GM19023 (cell line): ENCODE results near the gene EMID1.
"Not testable (repeated sequence)": the region's sequence is repeated elsewhere in the genome, so short reads cannot be mapped to it uniquely, and the experiment has no call there.

ENCODE experiments used
- ATAC-seq: cut with Tn5 transposase; IDR thresholded peaks from one replicate; pipeline ENCODE4 v1.9.1; 2021; ENCODE audit warnings: mild to moderate bottlenecking, moderate library complexity; ENCODE audit not compliant: unreplicated experiment

Gene EMID1

DNA sequence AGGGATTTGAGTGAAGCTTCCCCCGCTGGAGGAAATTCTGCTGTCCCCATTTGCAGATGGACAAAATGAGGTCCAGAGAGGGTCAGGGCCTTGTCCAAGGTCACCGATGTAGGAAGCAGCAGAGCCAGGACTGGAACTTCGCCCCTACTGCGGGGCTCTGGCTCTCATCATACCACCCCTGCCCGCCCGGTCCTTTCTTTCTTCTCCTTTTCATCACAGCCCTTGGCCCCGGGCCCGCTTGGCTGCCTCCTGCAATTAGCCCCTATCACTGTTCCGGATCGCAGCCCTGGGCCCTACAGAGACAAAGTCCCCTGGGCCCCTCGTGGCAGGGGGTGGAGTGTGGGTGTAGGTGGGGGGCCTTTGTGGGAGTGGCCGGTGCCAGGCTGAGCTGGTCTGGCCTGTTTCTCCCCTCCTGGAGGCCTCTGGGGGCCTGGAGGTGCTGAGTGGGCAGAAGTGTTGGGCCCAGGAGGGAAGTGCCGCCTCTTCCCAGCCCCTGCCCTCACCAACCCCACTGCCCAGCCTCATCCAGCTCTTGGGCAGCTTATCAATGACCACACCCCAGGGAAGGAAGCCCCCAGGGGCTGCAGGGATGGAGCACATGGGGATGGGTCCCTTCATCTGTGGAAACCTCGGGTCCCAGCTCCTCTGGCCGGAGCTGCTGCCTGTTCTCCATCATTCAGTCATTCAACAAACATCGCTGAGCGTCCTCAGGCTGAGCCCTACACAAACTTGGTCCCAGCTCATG is 3.4 kb downstream of the EMID1 start:
- no peak for ATAC-seq

DNA sequence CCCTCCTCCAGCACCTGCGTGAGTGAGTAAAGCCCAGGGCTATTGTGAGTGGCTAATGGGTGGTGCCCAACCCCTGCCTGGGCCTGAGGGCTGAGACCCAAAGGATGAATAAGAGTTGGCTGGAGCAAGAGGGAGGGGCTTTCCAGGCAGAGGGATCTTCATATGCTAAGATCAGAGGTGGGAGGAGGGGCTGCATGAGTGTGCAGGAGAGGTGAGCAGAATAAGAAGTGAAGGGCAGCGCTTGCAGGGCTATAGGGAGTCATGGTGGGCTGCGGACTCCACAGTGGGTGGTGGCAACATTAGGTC is 3.9 kb downstream of the EMID1 start:
- no peak for ATAC-seq

DNA sequence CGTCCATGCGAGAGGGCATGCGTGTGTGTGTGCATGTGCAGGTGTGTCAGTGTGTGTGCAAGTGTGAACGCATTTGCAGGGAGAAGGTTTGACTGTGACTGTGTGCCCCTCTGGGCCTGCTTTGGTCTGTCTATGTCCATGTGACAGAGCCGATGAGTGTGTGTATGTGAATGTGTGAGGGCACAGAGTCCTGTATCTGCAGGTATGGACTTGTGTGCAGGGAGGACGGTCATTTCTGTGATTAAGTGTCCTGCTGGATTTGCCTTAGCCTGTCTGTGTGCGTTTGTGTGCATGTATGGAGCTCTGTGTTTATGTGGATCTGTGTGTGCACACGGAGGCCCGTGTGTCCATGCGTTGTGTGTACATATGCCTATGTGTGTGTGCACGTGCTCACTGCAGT is 5.4 kb downstream of the EMID1 start:
- ATAC-seq: no peak

DNA sequence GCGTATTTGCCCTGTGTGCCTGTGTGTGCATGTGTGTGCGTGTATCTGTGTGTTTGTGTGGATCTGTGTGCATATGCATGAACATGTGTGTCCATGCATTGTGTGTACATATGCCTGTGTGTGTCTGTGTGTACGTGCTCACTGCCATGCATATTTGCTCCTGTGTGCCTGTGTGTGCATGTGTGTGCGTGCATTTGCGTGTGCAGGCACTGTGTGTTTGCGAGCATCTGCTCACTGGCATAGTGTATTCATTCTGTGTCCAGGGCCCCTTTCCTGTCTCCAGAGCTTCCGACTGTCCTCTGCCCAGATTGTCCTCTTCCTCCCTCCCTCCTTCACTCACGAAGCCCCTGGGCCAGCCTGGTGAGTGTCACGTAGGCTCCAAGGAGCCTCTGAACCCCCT is 5.8 kb downstream of the EMID1 start:
- ATAC-seq: no peak

DNA sequence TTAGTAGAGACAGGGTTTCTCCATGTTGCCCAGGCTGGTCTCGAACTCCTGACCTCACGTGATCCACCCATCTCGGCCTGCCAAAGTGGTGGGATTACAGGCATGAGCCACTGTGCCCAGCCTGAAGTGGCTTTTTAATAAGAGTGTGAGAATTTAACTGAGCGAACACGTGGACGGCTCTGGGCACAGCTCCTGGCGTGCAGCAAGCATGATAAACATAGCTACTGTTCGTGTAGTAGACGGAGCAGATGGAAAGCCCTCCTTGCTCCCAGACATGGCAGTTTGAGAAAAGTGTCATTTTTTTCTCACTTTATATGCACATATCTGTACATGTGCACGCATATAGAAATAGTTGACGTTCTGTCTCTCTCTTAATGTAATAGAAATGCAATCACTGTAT is 7.0 kb downstream of the EMID1 start:
- no peak for ATAC-seq

DNA sequence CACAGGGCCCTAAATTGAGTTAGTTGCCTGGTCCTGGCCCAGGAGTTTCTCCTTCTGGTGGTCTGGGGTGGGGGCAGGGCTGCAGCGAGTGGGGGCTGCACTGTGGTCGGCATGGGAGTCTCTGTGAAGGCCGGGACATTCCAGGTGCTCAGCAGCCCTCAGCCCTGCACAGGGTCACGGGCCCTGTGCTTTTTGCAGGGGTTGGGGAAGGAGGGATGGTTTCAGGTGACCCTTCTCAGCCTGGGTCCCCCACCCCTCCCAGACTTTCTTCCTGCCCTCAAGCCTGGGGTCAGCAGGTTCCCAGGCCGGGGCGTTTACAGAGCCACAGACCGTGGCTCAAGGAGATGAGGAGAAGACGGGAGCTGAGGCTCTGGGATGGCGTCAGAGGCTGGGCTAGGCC is 7.8 kb downstream of the EMID1 start:
- ATAC-seq: no peak

DNA sequence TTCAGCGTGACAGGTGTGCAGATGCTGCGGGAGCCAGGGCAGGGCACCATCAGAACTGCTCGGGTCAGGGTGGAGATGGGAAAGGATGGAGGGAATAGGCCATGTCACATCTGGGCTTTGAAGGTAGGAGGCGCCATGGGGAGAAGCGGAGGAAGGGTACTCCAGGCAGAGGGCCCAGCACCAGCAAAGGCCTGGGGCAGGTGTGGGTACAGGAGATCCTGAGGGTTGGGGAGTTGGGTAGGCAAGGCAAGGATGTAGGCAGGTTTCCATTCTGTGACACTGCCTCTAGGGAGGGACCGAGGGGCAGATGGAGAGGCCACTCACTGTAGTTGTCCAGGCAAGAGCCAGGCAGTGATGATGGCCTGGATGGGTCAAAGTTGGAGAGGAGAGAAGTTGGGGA is 8.5 kb downstream of the EMID1 start:
- ATAC-seq: no peak

DNA sequence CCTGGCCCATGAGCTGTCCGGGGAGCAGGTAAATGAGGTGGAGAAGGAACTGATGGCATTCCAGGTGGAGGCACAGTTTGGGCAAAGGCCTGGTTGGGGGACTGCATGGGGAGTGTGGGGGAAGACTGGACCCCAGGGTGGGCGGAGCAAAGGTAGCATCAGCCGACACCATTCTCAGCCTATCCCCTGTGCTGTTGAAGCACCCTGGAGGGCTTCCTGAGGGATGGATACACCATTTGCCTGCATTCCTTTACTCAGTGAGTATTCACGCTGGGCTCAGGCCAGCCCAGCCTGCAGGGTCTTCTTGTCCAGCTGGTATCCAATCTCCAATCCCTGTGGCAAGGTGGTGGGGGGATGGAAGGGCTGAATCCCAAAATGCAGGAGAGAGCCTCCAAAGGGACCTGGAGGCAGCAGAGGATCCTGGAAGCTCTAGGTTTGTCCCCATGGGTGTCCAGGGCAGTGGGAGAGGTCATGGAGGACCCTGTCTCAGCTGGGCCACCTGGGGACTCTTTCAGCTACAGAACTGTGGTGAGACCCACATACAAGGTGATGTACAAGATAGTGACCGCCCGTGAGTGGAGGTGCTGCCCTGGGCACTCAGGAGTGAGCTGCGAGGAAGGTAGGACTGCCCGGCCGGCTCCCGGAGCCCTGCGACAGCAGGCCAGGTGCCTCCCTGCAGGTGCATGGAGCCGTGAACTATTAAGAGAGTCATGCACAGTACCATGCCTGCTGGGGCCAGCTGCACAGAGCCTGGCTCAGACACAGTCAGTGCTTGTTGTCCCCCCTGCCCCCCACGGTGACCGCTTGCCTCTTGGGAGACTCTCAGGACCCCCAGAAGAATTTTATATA is 9.5 kb downstream of the EMID1 start:
- ATAC-seq: no peak

DNA sequence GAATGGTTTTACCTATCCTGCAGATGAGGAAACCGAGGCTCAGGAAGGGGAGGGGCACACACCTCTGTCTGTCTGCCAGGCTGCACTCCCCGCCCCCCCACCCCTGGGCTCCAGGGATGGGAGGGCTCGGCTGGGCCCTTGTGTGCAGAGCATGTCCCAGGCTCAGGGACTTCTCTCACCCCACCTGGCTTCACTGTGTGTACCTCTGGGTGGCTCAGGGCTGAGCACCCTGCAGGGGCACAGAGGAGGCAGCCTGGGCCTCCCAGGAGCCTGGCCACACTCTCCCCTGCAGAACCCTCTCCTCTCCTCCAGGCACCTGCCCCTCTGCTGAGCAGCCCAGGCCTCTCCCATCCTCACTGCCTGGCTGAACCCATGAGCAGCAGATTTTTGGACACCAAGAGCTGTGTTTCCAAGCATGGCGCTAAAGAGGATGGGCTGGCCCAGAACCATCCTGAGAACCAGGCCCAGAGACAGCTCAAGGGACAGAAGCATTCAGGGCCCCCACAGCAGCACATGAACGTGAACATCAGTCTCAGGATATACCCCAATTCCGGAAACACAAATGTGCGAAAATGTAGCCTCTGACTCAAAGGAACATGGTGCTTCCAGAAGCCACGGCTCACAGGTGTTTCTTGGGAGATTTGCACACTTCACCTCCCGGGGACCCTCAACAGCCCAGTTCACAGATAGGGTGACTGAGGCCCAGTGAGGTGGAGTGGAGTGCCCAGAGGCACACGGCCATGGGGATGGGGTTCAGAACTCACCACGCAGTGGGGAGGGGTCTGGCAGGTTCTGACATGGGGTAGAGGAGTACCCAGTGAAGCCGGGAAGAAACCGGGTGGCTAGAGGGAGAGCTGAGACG is 10.5 kb downstream of the EMID1 start:
- no peak for ATAC-seq

DNA sequence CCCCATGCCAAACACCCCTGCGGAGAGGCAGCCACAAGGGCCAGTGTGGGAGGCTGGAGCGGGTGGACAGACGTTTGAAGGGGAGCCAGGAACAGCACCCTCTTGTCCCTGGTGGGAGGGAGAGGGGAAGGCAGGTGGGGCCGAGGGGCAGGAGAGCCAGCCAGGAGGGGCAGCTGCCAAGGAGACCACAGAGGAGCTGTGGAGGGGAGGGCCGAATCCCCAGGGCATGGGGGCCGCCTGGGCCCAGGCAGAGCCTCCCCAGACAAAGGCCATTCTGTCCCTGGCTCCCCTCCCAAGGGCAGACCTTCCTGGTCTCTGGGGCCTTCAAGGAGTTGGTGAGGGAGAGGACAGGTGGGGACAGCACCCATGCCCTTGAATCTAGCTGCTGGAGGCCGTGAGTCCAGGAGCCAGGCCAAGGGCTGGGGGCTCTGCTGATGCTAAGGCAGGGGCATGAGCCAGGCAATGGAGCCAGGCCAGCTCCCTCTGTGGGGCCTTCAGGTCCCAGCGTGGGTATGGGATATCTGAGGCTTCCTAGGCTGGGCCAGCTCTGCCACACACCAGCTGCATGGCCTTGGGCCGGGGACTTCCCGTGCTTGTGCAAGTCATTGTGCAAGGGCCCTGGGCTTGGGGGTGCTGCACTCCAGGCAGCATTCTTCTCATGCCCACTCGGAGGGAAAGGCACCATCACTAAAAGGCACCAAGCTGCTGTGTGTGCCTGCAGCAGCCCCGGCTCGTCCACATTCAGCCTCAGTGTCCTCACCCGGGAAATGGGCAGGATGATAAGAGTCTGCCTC is 11.4 kb downstream of the EMID1 start:
- no peak for ATAC-seq

DNA sequence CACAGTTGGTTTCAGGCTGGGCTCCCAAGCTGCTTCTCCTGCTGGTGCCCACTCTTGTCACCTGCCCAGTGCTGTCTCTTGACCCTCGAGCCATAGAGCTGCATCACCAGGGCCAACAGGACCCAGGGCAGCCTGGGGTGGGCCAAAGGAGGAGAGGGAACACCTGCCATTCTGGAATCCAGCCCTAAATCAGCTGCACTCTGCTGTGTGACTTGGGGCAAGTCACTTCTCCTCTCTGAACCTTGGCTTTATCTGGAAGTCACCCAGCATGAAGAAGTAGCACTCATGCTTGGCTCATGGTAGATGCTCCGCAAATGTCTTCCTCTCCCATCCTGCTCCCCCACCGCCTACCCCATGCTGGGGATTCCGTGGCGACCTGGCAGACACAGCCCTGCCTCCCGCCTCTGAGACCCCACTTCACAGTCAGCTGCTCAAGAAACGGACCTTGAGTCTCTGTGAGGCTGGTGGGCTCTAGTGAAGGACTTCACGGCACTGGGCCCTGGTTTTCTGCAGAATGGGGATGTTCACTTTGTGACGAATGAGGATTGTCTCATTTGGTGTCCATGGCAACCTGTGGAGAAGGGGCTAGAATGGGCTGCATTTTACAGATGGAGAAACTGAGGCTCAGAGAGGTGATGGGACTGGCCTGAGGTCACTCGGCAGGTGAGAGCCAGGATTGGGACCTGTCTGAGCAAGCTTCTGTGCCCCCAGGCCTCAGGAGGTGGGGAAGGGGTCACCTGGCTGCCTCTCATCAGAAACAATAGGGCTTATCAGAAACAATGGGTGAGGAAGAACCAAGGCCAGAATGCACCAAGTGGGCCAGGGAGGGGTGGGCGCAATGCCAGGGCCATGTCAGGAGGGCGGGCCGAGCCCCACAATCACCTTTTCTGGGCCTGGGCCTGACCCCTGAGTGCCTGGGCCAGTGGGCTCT is 12.4 kb downstream of the EMID1 start:
- ATAC-seq: no peak

DNA sequence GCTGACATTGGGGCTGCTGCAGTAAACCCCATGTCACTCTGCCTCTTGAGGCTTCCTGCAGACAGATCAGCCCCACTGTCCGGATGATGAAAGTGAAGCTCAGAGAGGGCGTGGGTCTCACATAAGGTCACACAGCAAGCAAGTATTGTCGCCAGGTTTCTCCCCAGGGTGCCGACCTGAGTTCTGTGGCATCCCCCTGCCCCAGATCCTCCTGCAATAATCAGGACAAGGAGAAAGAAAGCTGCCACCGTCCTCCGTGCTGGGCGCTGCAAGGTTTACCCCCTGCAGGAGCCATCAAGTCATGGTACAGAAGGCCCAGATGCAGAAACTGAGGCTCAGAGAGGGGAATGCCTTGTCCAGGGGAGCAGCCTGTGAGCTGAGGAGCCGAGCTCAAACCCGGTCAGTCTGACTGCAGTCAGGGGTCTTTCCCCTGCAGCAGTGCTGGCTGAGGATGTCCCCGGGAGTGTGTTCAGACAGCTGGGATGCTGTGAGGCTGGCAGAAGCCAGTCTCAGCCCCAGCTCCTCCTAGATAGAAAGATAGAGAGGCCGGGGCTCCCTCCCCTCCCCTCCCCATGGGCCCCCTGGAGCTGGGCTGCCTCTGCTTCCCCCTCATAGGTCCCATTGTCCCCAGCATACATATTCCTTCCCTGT is 13.2 kb downstream of the EMID1 start:
- no peak for ATAC-seq

DNA sequence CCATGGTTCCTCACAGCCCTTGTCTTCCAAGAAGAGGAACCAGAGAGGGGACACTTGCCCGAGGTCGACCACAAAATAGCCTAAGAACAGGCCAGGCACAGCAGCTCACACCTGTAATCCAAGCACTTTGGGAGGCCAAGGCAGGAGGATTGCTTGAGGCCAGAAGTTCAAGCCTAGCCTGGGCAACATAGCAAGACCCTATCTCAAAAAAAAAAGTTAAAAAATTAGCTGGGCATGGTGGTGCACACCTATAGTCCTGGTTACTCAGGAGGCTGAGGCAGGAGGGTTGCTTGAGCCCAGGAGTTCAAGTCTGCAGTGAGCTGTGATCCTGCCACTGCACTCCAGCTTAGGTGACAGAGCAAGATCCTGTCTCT is 13.7 kb downstream of the EMID1 start:
- ATAC-seq: not testable (repeated sequence)

DNA sequence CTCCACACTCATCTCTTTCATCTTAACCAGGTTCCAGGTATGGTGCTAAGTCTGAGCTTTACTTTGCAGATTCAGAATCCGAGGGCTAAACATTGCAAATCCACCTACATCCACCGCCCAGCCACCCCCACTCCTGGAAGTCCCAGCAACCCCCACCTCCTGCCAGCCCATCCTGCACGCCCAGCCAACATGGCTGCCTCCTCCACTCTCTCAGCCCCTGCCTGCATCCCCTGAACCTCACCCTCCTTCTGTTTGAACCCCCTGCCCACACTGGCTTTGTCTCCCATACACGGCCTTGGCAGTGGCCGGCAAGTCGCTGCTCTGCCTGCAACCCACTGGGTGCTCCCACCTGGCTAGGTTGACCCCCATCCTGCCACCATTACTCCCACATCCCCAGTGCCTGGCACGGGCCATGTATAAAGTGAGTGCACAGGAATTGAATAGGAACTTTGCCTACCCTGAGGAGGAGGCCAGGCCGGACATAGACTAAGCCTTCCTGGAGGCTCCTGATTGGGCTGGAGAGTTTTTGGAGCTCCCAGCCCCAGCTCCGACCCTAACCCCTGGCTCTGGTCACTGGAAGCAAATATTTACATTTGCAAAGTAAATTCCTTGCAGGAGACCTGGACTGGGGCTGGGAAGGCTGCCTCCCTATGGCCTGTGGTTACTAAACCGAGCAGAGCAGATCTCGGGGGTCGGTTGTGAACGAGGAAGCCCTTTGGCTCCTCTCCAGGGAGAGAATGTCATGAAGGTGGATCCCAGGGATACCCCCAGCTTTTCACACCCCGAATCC is 14.4 kb downstream of the EMID1 start:
- ATAC-seq: no peak

DNA sequence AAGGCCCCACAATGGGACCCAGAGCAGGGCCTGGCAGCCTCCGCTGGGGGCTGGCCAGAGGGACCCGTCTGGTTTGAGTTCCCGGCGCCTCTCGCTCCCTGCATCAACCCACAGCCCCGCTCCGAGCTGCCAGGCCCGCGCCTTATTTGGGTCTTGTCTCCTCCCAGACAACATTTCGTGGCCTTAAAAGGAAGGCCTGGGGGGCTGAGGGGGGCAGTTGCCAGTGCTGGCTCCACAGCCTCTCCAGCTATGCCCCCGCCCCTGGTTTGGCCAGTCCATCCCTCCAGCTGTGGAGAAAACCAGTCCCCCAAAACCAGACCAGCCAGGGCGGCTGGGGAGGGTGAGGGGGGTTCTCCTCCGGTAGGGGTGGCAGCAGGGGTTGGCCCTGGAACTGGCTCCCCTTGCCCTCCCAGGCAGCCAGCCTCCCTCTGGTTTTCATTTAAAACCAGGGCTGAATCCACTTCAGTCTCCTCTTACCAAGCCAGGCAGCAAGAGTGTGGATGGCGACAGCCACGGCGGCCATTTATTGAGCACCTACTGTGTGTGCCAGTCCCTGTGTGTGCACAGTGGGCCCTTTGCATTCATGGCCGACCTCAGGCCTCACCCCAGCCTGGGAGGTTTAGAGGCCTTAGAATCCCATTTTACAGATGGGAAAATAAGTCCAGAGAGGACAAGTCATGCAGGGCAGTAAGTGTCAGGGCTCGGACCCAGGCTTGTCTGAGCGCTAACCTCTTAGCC is 18.6 kb downstream of the EMID1 start:
- ATAC-seq: no peak

DNA sequence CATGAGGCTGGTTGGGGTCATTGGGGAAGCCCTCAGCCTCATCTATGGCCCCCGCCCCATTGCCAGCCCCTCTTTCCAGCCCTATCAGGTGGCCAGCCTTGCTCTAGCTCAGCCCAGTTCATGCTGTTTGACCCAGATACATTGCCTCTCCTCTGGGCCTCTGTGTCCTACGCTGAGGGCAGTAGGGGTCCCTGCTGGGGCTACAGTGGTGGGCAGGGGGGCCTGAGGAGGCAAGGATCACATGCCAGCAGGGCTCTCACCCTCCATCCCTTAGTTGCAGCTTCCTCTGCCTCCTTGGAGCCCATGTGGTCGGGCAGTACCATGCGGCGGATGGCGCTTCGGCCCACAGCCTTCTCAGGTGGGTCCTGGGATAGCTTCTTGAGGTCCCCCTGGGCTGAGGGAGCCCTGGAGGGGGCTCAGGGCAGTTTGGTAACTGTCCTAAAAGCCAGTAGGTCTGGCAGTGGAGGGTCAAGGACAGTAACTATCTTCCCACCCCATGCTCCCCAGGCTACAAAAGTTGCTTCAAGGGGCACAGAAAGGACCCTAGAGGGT is 19.2 kb downstream of the EMID1 start:
- ATAC-seq: no peak

DNA sequence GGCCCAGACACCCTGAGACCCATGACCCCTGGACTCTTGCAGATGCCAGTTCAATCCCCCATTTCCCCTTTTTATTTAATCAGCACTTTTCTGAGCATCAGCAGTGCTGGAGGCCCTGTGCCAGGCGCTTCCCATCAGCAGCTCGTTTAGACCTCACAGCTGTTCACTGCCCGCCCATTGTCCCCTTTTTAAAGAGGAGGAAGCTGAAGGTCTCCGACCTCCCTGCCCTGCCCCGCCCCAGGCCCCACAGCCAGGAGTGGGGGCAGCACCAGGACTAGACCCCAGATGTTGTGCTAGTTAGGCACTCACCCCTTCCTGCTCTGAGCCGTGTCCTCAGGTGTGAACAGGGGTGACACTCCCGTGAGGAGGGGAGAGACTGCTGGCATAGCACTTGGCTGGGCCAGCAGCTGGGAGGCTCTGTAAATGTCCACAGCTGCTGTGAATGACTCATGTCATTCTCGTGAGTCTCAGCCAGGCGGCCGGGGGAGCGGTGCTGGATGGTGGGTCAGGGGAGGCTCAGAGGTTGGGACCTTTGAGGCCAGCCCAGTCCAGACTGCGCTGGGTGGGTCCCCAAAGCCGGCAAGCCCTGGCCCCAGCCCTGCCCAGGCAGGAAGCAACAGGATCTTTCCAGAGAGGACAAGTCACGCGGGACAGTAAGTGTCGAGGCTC is 19.9 kb downstream of the EMID1 start:
- no peak for ATAC-seq
